GM12891 (cell line): ENCODE data around the gene LYPD6B.

Source experiments
- DNase-seq: peaks from one replicate; pipeline ENCODE4 v3.0.0; 2011; ENCODE audit warnings: low spot score; ENCODE audit not compliant: insufficient read length
- FAIRE-seq: peaks from 2 replicates; lab custom pipeline; 2011; peaks lifted over from hg19 to GRCh38; lab: Jason Lieb, UNC
- PAX5 ChIP-seq: IDR thresholded peaks from 2 replicates; pipeline ENCODE4 v1.6.1; 2011; ENCODE audit warnings: low read length, moderate library complexity, mild to moderate bottlenecking; ENCODE audit not compliant: insufficient read depth, severe bottlenecking
- POLR2A ChIP-seq: IDR thresholded peaks from 2 replicates; pipeline ENCODE4 v1.6.1; 2011; ENCODE audit warnings: low read depth, low read length, control low read depth
- POLR2AphosphoS5 ChIP-seq: IDR thresholded peaks from 2 replicates; pipeline ENCODE4 v1.6.1; 2011; ENCODE audit warnings: low read depth, low read length, control low read depth
- POU2F2 ChIP-seq: IDR thresholded peaks from 2 replicates; pipeline ENCODE4 v1.6.1; 2011; ENCODE audit warnings: low read depth, mild to moderate bottlenecking, control low read depth, low read length, moderate library complexity
- SPI1 ChIP-seq: IDR thresholded peaks from 2 replicates; pipeline ENCODE4 v1.6.1; 2011; ENCODE audit warnings: low read depth, low read length, control low read depth
- TAF1 ChIP-seq: IDR thresholded peaks from 2 replicates; pipeline ENCODE4 v1.6.1; 2011; ENCODE audit warnings: low read depth, low read length, control low read depth

The LYPD6B gene

GRCh38 chr2:149180226-149180875, 141.9 kb downstream of the LYPD6B start:
- FAIRE-seq, result no peak

GRCh38 chr2:149183187-149183586, 144.7 kb downstream of the LYPD6B start:
- no peak for DNase-seq
- TF ChIP-seq POLR2AphosphoS5 (no peak), SPI1 (no peak), POLR2A (no peak), POU2F2 (no peak), TAF1 (no peak), PAX5 (no peak)
- FAIRE-seq, result no peak

More at GRCh38 chr2:149180226-149180875, 141.9 kb downstream of the LYPD6B start:
- TF ChIP-seq POLR2A, result no peak
- TF ChIP-seq PAX5, result no peak
- TF ChIP-seq POU2F2, result no peak
- TF ChIP-seq TAF1, result no peak
- TF ChIP-seq SPI1, result no peak
- no peak for DNase-seq

- DNase-seq (no peak), FAIRE-seq (no peak)
- TF ChIP-seq PAX5 (no peak), POU2F2 (no peak), SPI1 (no peak), POLR2A (no peak), POLR2AphosphoS5 (no peak), TAF1 (no peak)
Measured at GRCh38 chr2:149184991-149185390, 146.5 kb downstream of the LYPD6B start.

- no peak for TF ChIP-seq POLR2A
- no peak for TF ChIP-seq POLR2AphosphoS5
- TF ChIP-seq TAF1, result no peak
- TF ChIP-seq PAX5, result no peak
- TF ChIP-seq POU2F2, result no peak
- no peak for TF ChIP-seq SPI1
- FAIRE-seq (no peak), DNase-seq (no peak)
Measured at GRCh38 chr2:149185942-149186490, 147.5 kb downstream of the LYPD6B start.

- TF ChIP-seq POLR2A (no peak), PAX5 (no peak)
- no peak for FAIRE-seq
- DNase-seq, result no peak
Measured at GRCh38 chr2:149187057-149187456, 148.6 kb downstream of the LYPD6B start.

- TF ChIP-seq SPI1 (no peak), POLR2AphosphoS5 (no peak), PAX5 (no peak), TAF1 (no peak), POLR2A (no peak), POU2F2 (no peak)
- no peak for DNase-seq
- no peak for FAIRE-seq
Measured at GRCh38 chr2:149188291-149188690, 149.8 kb downstream of the LYPD6B start.

- TF ChIP-seq TAF1, result no peak
- no peak for DNase-seq
- FAIRE-seq, result no peak
Measured at GRCh38 chr2:149189769-149190168, 151.3 kb downstream of the LYPD6B start.

GRCh38 chr2:149191915-149192314, 153.4 kb downstream of the LYPD6B start:
- TF ChIP-seq SPI1, result no peak
- no peak for TF ChIP-seq POLR2AphosphoS5
- no peak for TF ChIP-seq POU2F2
- no peak for TF ChIP-seq PAX5
- no peak for FAIRE-seq
- DNase-seq, result no peak

GRCh38 chr2:149192427-149192826, 153.9 kb downstream of the LYPD6B start:
- TF ChIP-seq TAF1, result no peak
- no peak for TF ChIP-seq POU2F2
- TF ChIP-seq POLR2AphosphoS5, result no peak
- TF ChIP-seq POLR2A, result no peak
- TF ChIP-seq PAX5, result no peak
- TF ChIP-seq SPI1, result no peak
- FAIRE-seq (no peak), DNase-seq (no peak)

GRCh38 chr2:149200109-149200520, 161.6 kb downstream of the LYPD6B start:
- no peak for TF ChIP-seq POLR2AphosphoS5
- no peak for TF ChIP-seq TAF1
- TF ChIP-seq POU2F2, result no peak
- TF ChIP-seq SPI1, result no peak
- no peak for TF ChIP-seq PAX5
- TF ChIP-seq POLR2A, result no peak
- DNase-seq (no peak), FAIRE-seq (no peak)

GRCh38 chr2:149204686-149205085, 166.2 kb downstream of the LYPD6B start:
- FAIRE-seq (no peak), DNase-seq (no peak)
- TF ChIP-seq POLR2A (no peak), SPI1 (no peak), TAF1 (no peak), PAX5 (no peak), POU2F2 (no peak)
